Measurements from ENCODE around the gene NEU1. TPM values are rescaled to one million over a fixed set of nuclear protein-coding genes. Genes with fewer than 3 reads are reported as not detected.
"Not testable (repeated sequence)": the region's sequence is repeated elsewhere in the genome, so short reads cannot be mapped to it uniquely, and the experiment has no call there.

Gene NEU1
- total RNA-seq (10 to 100 TPM; 23.7 to 35.7 (median 28.2) TPM), polyA plus RNA-seq (10 to 100 TPM; 26.3 to 61.1 TPM)
- long read RNA-seq, donor 1, transcript NEU1-206 (6 exons, 2,045 nt), result major isoform, 309 of 342 reads
- long read RNA-seq, donor 1, partial matches to known transcripts, result 12 of 342 reads
- long read RNA-seq, donor 1, other reads (novel, unspliced or antisense), result 18 of 342 reads
- long read RNA-seq, donor 2, full-length matches to known transcripts, result 14 of 19 reads
- long read RNA-seq, donor 2, partial matches to known transcripts, result 5 of 19 reads
- long read RNA-seq, donor 2, other reads (novel, unspliced or antisense), result 0 of 19 reads
- long read RNA-seq, donor 3, full-length matches to known transcripts, result 52 of 62 reads
- long read RNA-seq, donor 3, partial matches to known transcripts, result 9 of 62 reads
- long read RNA-seq, donor 3, other reads (novel, unspliced or antisense), result 1 of 62 reads

DNA sequence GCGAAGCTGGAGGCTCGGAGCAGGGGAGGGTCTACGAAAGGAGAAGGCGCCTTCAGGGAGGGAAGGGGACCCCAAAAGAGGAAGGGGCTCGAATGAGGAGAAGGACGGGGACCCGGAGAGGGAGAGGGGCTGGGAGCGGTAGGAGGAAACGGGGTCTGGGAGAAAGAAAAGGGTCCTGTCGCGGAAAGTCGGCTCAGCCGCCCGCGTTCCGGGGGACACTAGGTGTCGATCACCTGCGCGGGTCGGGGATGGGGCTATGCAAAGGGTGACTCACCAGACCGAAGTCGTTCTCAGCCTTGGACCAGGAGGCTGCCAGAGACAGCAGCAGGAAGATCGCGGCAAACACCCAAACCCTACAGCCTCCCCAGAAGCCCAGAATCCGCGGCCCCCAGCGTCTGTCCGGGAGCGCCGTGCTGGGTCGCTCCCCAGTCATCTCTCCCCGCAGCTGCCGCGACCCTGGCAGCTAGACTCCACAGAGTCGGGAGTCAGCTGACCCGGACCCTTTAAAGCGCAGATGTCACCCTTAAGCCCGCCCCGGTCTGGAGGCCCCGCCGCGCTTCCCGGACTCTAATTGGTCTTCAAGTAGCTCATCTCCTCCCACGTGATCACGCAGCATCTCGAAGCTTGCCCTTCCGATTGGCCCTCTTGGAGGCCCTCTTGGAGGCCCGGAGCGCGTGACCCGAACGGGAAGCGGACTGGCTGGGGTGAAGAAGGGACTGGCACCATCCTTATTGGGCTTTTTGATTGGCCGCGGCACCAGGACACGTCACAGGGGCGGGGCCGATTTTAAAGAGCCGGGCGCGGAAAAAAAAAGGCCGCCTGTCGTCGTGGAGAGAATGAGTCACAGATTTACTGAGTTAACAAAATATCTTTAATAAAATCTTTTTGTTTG, at the start of gene NEU1:
NEU1 (minus strand) TSS at position 478 of the 892 bp plus-strand sequence; CDS start at position 433, 45 bp downstream.
- Histone ChIP-seq H3K27ac (peak within 1 kb of the TSS; percentile 65 to 70), H3K9me3 (no peaks in the 10 kb centered on the region), H3K36me3 (no peaks in the 10 kb centered on the region), H3K4me1 (ENCODE audit: insufficient read depth) (peaks cover 4% of the 10 kb centered on the region), H3K4me3 (peak within 1 kb of the TSS; percentile 53), H3K27me3 (no peaks in the 10 kb centered on the region)
- WGBS, 3 donors, result 0 to 1% (median 1%) methylated on average over 54 to 64 of the region's 64 CpGs
- intact Hi-C loops (cut with DNase I), result loop anchor here in 2 of 4 donors (10.0 kb wide), 1 partner anchor 178 kb away; the partner anchor contains the start of gene LY6G5C (in 2 of the 2)
- peak; percentile 98 to 100 (median 99) for DNase-seq
- TF ChIP-seq, protein P1, sequence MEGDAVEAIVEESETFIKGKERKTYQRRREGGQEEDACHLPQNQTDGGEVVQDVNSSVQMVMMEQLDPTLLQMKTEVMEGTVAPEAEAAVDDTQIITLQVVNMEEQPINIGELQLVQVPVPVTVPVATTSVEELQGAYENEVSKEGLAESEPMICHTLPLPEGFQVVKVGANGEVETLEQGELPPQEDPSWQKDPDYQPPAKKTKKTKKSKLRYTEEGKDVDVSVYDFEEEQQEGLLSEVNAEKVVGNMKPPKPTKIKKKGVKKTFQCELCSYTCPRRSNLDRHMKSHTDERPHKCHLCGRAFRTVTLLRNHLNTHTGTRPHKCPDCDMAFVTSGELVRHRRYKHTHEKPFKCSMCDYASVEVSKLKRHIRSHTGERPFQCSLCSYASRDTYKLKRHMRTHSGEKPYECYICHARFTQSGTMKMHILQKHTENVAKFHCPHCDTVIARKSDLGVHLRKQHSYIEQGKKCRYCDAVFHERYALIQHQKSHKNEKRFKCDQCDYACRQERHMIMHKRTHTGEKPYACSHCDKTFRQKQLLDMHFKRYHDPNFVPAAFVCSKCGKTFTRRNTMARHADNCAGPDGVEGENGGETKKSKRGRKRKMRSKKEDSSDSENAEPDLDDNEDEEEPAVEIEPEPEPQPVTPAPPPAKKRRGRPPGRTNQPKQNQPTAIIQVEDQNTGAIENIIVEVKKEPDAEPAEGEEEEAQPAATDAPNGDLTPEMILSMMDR (IDR thresholded peaks at IDR 0.05), result no peak
- TF ChIP-seq EP300 (IDR thresholded peaks at IDR 0.05), result peak; percentile 59
- TF ChIP-seq POLR2A (IDR thresholded peaks at IDR 0.05), result peak; percentile 97

DNA sequence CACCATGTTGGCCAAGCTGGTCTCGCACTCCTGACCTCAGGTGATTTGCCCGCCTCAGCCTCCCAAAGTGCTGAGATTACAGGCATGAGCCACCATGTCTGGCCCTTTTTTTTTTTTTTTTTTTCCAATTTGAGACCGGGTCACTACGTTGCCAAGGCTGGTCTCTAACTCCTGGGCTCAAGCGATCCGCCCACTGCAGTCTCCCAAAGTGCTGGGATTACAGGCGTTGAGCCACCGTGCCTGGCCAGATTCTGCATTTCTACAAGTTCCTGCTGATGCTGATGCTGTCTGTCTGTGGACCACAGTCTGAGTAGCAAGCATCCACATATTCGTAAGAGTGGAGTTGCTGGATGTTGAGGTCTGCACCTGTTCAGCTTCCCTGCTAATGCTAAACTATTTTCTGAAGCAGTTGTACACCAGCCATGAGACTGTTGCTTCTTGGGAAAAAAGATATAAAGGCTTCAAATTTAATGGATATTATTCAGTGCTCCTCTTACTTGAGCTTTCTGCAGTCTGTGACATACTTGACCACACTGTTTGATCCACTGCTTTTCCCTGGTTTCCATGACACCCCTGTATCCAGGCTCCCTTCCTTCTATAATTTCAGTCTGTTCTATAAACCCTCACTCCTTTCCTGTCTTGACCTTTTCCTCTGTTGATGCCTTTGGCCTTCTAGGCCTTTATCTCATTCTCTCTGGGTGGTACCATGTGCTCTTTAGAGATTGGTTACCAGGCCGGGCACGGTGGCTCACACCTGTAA, 49.4 kb upstream of the NEU1 start:
- Histone ChIP-seq H3K9me3 (no peaks in the 10 kb centered on the region), H3K27ac (no peak overlapping the region), H3K4me3 (no peak overlapping the region), H3K36me3 (no peaks in the 10 kb centered on the region), H3K27me3 (no peaks in the 10 kb centered on the region), H3K4me1 (ENCODE audit: insufficient read depth) (peaks cover 1% of the 10 kb centered on the region)
- WGBS, 3 donors, result 66 to 69% (median 68%) methylated on average over 11 of the region's 11 CpGs
- intact Hi-C loops (cut with DNase I), result no loop called here
- TF ChIP-seq EP300 (IDR thresholded peaks at IDR 0.05) (no peak), POLR2A (IDR thresholded peaks at IDR 0.05) (no peak)
- TF ChIP-seq, protein P1 (IDR thresholded peaks at IDR 0.05), result no peak
- no peak for DNase-seq

DNA sequence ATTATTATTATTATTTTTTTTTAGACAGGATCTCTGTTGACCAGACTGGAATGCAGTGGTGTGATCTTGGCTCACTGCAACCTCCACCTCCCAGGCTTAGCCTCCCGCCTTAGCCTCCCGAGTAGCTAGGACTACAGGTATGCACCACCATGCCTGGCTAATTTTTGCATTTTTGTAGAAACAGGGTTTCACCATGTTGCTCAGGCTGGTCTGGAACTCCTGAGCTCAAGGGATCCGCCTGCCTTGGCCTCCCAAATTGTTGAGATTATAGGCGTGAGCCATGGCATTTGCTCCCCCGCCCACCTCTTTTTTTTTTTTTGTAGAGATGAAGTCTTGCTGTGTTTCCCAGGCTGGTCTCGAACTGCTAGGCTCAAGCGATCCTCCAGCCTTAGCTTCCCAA, 46.7 kb upstream of the NEU1 start:
- H3K4me1 ChIP-seq (ENCODE audit: insufficient read depth); H3K27ac ChIP-seq; H3K27me3 ChIP-seq; DNase-seq; H3K36me3 ChIP-seq; H3K9me3 ChIP-seq; H3K4me3 ChIP-seq: not testable (repeated sequence)
- intact Hi-C loops (cut with DNase I), result loop anchor here in 3 of 4 donors (5.0 to 10.0 kb wide), 3 partner anchors 43 to 206 kb away; partner anchors contain the start of genes NELFE (in 2 of the 3) and SKIC2 (in 2 of the 3)
- 67% methylated on average over 7 of the region's 7 CpGs for WGBS, 3 donors

DNA sequence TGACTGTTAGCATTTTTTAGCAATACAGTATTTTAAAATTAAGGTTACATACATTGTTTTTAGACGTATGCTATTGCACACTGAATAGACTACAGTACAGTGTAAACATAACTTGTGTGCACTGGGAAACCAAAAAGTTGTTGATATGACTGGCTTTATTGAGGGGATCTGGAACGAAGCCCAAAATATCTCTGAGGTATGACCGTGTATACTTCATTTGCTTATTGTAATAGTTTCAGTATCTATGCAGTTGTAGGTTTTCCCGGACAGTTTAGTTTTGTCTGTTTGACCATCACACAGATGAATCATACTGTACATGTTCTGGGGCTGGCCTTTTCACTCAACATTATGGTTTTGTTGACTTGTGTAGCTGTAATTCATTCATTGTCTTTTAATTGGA, 46.2 kb upstream of the NEU1 start:
- Histone ChIP-seq H3K27me3 (no peaks in the 10 kb centered on the region), H3K4me3 (no peak overlapping the region), H3K36me3 (no peaks in the 10 kb centered on the region), H3K27ac (no peak overlapping the region), H3K4me1 (ENCODE audit: insufficient read depth) (peaks cover 3% of the 10 kb centered on the region), H3K9me3 (no peaks in the 10 kb centered on the region)
- intact Hi-C loops (cut with DNase I), result loop anchor here in 3 of 4 donors (5.0 to 10.0 kb wide), 3 partner anchors 44 to 206 kb away; partner anchors contain the start of genes NELFE (in 2 of the 3) and SKIC2 (in 2 of the 3)
- 41 to 51% (median 43%) methylated on average over 4 of the region's 4 CpGs for WGBS, 3 donors
- TF ChIP-seq, protein P1 (IDR thresholded peaks at IDR 0.05), result no peak
- no peak for DNase-seq

DNA sequence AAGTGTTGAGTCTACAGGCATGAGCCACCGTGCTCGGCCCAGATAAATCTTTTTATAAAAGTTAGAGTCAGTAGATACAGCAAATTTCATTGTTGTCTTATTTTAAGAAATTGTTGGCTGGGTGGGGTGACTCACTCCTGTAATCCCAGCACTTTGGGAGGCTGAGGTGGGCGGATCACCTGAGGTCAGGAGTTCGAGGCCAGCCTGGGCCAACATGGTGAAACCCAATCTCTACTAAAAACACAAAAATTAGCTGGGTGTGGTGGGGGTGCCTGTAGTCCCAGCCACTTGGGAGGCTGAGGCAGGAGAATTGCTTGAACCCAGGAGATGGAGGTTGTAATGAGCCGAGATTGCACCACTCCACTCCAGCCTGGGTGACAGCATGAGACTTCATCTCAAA, 45.6 kb upstream of the NEU1 start:
- H3K9me3 ChIP-seq; H3K36me3 ChIP-seq; H3K27ac ChIP-seq; DNase-seq; H3K4me1 ChIP-seq (ENCODE audit: insufficient read depth); H3K27me3 ChIP-seq; H3K4me3 ChIP-seq: not testable (repeated sequence)
- intact Hi-C loops (cut with DNase I), result loop anchor here in 3 of 4 donors (5.0 to 10.0 kb wide), 3 partner anchors 44 to 207 kb away; partner anchors contain the start of genes NELFE (in 2 of the 3) and SKIC2 (in 2 of the 3)
- 65 to 83% (median 72%) methylated on average over 5 of the region's 5 CpGs for WGBS, 3 donors

Data from ovary (tissue), 10 donors.